Measurements from ENCODE around the gene COL11A1. TPM values are rescaled to one million over a fixed set of nuclear protein-coding genes. Genes with fewer than 3 reads are reported as not detected.

The COL11A1 gene
- total and polyA plus RNA-seq, 2 of the 4 experiments (the other 2 are of a cell fraction) = 4.6 to 5.2 TPM

GRCh38 chr1:102896771-102897170, 211.6 kb downstream of the COL11A1 start:
- H3K9me1 ChIP-seq (ENCODE audit: insufficient read depth, low read length) = no peaks in the 10 kb centered on the region
- POLR2A ChIA-PET (ENCODE audit: unreplicated experiment) = no interaction called here
- no peak overlapping the region for H3K4ac ChIP-seq (ENCODE audit: low read depth, low read length)
- peak overlapping the region; percentile 67; the same call in 1 of the 2 replicates for H2BK20ac ChIP-seq (ENCODE audit: low read depth, low read length)
- no peak overlapping the region for H3K4me2 ChIP-seq (ENCODE audit: low read depth, low read length)
- H3K4me3 ChIP-seq (ENCODE audit: insufficient read depth, low read depth, low read length) = no peak overlapping the region
- H3K27ac ChIP-seq (ENCODE audit: insufficient read depth, low read length) = no peak overlapping the region
- no peak overlapping the region for H2BK15ac ChIP-seq (ENCODE audit: low read depth, low read length)
- no peak overlapping the region for H4K91ac ChIP-seq (ENCODE audit: insufficient read depth, low read depth, low read length)
- ATAC-seq (ENCODE audit: low read depth) (no peak), DNase-seq (no peak)
- no peak overlapping the region for H3K9ac ChIP-seq (ENCODE audit: low read depth, low read length)
- H4K20me1 ChIP-seq (ENCODE audit: insufficient read depth, low read length) = no peaks in the 10 kb centered on the region
- H3K4me1 ChIP-seq (ENCODE audit: control insufficient read depth, insufficient read depth, low read length) = peaks cover 3% of the 10 kb centered on the region; the same call in 1 of the 2 replicates
- CTCF ChIA-PET = no interaction called here
- H4K5ac ChIP-seq (ENCODE audit: low read depth, low read length) = no peak overlapping the region; the same call in 1 of the 2 replicates
- H2AK5ac ChIP-seq (ENCODE audit: low read depth, low read length) = no peak overlapping the region
- intact Hi-C loops (cut with micrococcal nuclease) (no loop called here), in situ Hi-C loops (cut with MboI; ENCODE audit: low sequenced_read_pairs) (no loop called here), dilution Hi-C loops (cut with HindIII; ENCODE audit: low sequenced_read_pairs, unreplicated experiment) (no loop called here)
- no peak overlapping the region for H2AFZ ChIP-seq (replicated peaks; ENCODE audit: low read length, poor library complexity)
- no peaks in the 10 kb centered on the region for H3K9me3 ChIP-seq (ENCODE audit: control insufficient read depth, insufficient read depth, low read length)
- H3K14ac ChIP-seq (replicated peaks; ENCODE audit: low read depth, low read length) = no peak overlapping the region
- H2BK5ac ChIP-seq (ENCODE audit: low read depth, low read length, poor library complexity, severe bottlenecking) = peak overlapping the region; percentile 50
- H3K23ac ChIP-seq (ENCODE audit: low read depth, low read length) = no peak overlapping the region
- H3K27me3 ChIP-seq (ENCODE audit: control insufficient read depth, insufficient read depth, low read length) = no peaks in the 10 kb centered on the region
- WGBS, 2 experiments (ENCODE audit: extremely low coverage in 2 of 2, insufficient read length in 1 of 2) = no CpG with 5 or more reads among the region's 2 CpGs
- BruUV-seq (replicated peaks) = no TSS peak
- no peak overlapping the region for H4K8ac ChIP-seq (ENCODE audit: low read depth in 2 of 2, low read length in 2 of 2)
- H2BK120ac ChIP-seq (ENCODE audit: low read depth, low read length) = peak overlapping the region; percentile 74; the same call in 1 of the 2 replicates
- no peak for TF ChIP-seq MAZ (IDR thresholded peaks at IDR 0.05; ENCODE audit: borderline replicate concordance, low read depth, low read length)
- TF ChIP-seq MAFK (IDR thresholded peaks at IDR 0.05; ENCODE audit: low read depth, low read length) = no peak
- TF ChIP-seq CTCF (conservative IDR thresholded peaks at IDR 0.05; ENCODE audit: low read depth, low read length) = no peak
- no peak for TF ChIP-seq CHD1 (IDR thresholded peaks at IDR 0.05; ENCODE audit: low read depth, low read length)
- TF ChIP-seq USF2 (IDR thresholded peaks at IDR 0.05; ENCODE audit: low read depth, low read length) = no peak
- no peak for TF ChIP-seq POLR2A (IDR thresholded peaks at IDR 0.05; ENCODE audit: low read depth, low read length)
- TF ChIP-seq FOS (IDR thresholded peaks at IDR 0.05; ENCODE audit: low read depth, low read length) = no peak
- TF ChIP-seq BHLHE40 (IDR thresholded peaks at IDR 0.05; ENCODE audit: low read depth, low read length) = no peak
- no peak for TF ChIP-seq MXI1 (IDR thresholded peaks at IDR 0.05; ENCODE audit: borderline replicate concordance, low read depth, low read length)
- TF ChIP-seq RCOR1 (IDR thresholded peaks at IDR 0.05; ENCODE audit: insufficient replicate concordance, low read length) = no peak
- no peak for TF ChIP-seq RAD21 (IDR thresholded peaks at IDR 0.05; ENCODE audit: low read length)
- no peak for TF ChIP-seq SMC3 (IDR thresholded peaks at IDR 0.05; ENCODE audit: low read depth, low read length)
- no peak for TF ChIP-seq ELK1 (IDR thresholded peaks at IDR 0.05; ENCODE audit: borderline replicate concordance, low read depth, low read length)
- no peak for TF ChIP-seq RFX5 (IDR thresholded peaks at IDR 0.05; ENCODE audit: low read depth, low read length)
- peak overlapping the region; percentile 46; the same call in 1 of the 2 replicates for H3K18ac ChIP-seq (ENCODE audit: low read depth, low read length)
- no peaks in the 10 kb centered on the region for H3K36me3 ChIP-seq (ENCODE audit: control insufficient read depth, insufficient read depth, low read length)
- H2AK9ac ChIP-seq (replicated peaks; ENCODE audit: low read depth, low read length, poor library complexity) = no peak overlapping the region
- no peaks in the 10 kb centered on the region for H3K79me1 ChIP-seq (ENCODE audit: low read depth in 1 of 2, low read length in 2 of 2)
- no peak overlapping the region for H3K56ac ChIP-seq (ENCODE audit: extremely low read depth, insufficient read depth, low read length)

Data from IMR-90 (cell line).